ENCODE measurements around the gene ADGRL2. TPM values are rescaled to one million over a fixed set of nuclear protein-coding genes. Genes with fewer than 3 reads are reported as not detected.
"Not testable (repeated sequence)": the region's sequence is repeated elsewhere in the genome, so short reads cannot be mapped to it uniquely, and the experiment has no call there.

Gene ADGRL2
- total and polyA plus RNA-seq, 2 donors: 12.1 to 18.9 TPM

DNA sequence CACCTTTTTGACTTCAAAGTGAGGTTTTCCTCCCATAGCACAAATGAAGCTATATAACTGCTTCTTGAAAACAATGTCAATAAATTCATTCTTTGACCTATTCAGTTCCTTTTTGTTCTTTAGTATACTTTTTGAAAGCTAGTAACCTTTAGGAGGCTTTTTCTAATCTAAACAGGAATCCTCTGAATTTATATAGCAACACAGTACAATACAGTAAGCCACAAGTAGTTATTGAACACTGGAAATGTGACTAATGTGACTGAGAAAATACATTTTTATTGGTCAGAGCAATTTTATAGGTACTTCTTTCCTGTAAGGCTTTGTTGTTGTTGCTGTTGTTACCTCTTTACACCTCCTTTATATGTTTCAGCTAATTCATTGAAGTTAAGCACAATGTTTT lies 49.8 kb downstream of the ADGRL2 start:
- H3K4me1 ChIP-seq (ENCODE audit: control insufficient read depth in 2 of 2, insufficient read depth in 2 of 2, low read length in 2 of 2): no peaks in the 10 kb centered on the region
- no peaks in the 10 kb centered on the region for H3K36me3 ChIP-seq (ENCODE audit: control insufficient read depth in 2 of 2, insufficient read depth in 2 of 2, low read length in 1 of 2)
- H3K27me3 ChIP-seq (ENCODE audit: control insufficient read depth in 2 of 2, insufficient read depth in 1 of 2, low read length in 1 of 2): no peaks in the 10 kb centered on the region
- no peak overlapping the region for H3K4me3 ChIP-seq (ENCODE audit: low read length in 2 of 2)
- no peaks in the 10 kb centered on the region for H3K9me3 ChIP-seq (ENCODE audit: control insufficient read depth in 2 of 2, insufficient read depth in 1 of 2, low read length in 1 of 2)
- H3K27ac ChIP-seq (ENCODE audit: low read depth in 1 of 2, low read length in 1 of 2): no peak overlapping the region
- DNase-seq (ENCODE audit: low read depth in 6 of 9, low spot score in 9 of 9): no peak

DNA sequence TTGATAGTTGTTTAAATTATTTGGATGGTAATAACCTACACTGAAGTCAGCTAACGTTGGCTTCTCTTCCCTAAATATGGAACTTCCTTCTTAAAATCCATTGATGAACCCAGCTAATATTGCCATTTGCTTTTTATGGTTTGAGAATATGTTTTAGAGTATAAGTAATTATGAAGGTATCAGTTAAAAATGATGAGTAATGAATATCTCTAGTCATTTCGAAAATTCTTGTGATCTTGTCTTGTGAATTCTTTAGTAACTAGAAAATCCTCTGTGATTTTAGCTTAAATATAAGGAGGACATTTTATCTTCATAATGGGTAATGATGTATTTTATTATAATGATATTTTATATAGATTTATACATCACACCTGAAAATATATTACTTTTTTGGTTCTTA lies 50.5 kb downstream of the ADGRL2 start:
- Histone ChIP-seq H3K4me1 (ENCODE audit: control insufficient read depth in 2 of 2, insufficient read depth in 2 of 2, low read length in 2 of 2) (no peaks in the 10 kb centered on the region), H3K27me3 (ENCODE audit: control insufficient read depth in 2 of 2, insufficient read depth in 1 of 2, low read length in 1 of 2) (no peaks in the 10 kb centered on the region), H3K27ac (ENCODE audit: low read depth in 1 of 2, low read length in 1 of 2) (no peak overlapping the region), H3K4me3 (ENCODE audit: low read length in 2 of 2) (no peak overlapping the region), H3K9me3 (ENCODE audit: control insufficient read depth in 2 of 2, insufficient read depth in 1 of 2, low read length in 1 of 2) (no peaks in the 10 kb centered on the region), H3K36me3 (ENCODE audit: control insufficient read depth in 2 of 2, insufficient read depth in 2 of 2, low read length in 1 of 2) (no peaks in the 10 kb centered on the region)
- DNase-seq (ENCODE audit: low read depth in 6 of 9, low spot score in 9 of 9): no peak
- WGBS: 93% methylated on average over 2 of the region's 2 CpGs

- WGBS: 88% methylated on average over 4 of the region's 4 CpGs
- no peak for DNase-seq (ENCODE audit: low read depth in 6 of 9, low spot score in 9 of 9)
- Histone ChIP-seq H3K4me1 (ENCODE audit: control insufficient read depth in 2 of 2, insufficient read depth in 2 of 2, low read length in 2 of 2) (no peaks in the 10 kb centered on the region), H3K4me3 (ENCODE audit: low read length in 2 of 2) (no peak overlapping the region), H3K36me3 (ENCODE audit: control insufficient read depth in 2 of 2, insufficient read depth in 2 of 2, low read length in 1 of 2) (no peaks in the 10 kb centered on the region), H3K27ac (ENCODE audit: low read depth in 1 of 2, low read length in 1 of 2) (no peak overlapping the region), H3K9me3 (ENCODE audit: control insufficient read depth in 2 of 2, insufficient read depth in 1 of 2, low read length in 1 of 2) (no peaks in the 10 kb centered on the region), H3K27me3 (ENCODE audit: control insufficient read depth in 2 of 2, insufficient read depth in 1 of 2, low read length in 1 of 2) (no peaks in the 10 kb centered on the region)
These were observed 52.2 kb downstream of the ADGRL2 start for GRCh38 chr1:81852961-81853360.

- H3K27me3 ChIP-seq (ENCODE audit: control insufficient read depth in 2 of 2, insufficient read depth in 1 of 2, low read length in 1 of 2): no peaks in the 10 kb centered on the region
- no peaks in the 10 kb centered on the region for H3K9me3 ChIP-seq (ENCODE audit: control insufficient read depth in 2 of 2, insufficient read depth in 1 of 2, low read length in 1 of 2)
- DNase-seq (ENCODE audit: low read depth in 6 of 9, low spot score in 9 of 9): no peak
- 32% methylated on average over 1 of the region's 1 CpG for WGBS
- H3K27ac ChIP-seq (ENCODE audit: low read depth in 1 of 2, low read length in 1 of 2): no peak overlapping the region
- H3K4me3 ChIP-seq (ENCODE audit: low read length in 2 of 2): no peak overlapping the region
- H3K36me3 ChIP-seq (ENCODE audit: control insufficient read depth in 2 of 2, insufficient read depth in 2 of 2, low read length in 1 of 2): no peaks in the 10 kb centered on the region
- no peaks in the 10 kb centered on the region for H3K4me1 ChIP-seq (ENCODE audit: control insufficient read depth in 2 of 2, insufficient read depth in 2 of 2, low read length in 2 of 2)
These were observed 66.5 kb downstream of the ADGRL2 start for GRCh38 chr1:81867235-81867634.

DNA sequence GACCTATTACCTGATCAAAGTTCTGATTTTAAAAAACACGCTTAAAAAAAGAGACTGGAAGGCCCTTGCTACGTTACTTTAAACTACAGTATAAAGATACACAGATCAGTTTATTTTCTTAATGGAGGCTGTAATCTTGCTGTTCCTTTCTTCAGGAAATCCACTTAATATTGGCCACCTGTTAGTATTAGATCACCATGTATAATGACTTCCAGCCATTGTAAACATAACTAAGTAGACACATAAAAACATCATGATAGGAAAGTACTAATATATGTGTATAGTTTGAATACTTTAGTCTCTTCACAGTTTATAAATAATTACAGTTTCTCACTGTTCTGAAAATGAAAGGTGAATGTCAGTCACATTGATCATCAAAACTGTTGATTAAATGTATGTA lies 68.6 kb downstream of the ADGRL2 start:
- Histone ChIP-seq H3K27me3 (ENCODE audit: control insufficient read depth in 2 of 2, insufficient read depth in 1 of 2, low read length in 1 of 2) (no peaks in the 10 kb centered on the region), H3K9me3 (ENCODE audit: control insufficient read depth in 2 of 2, insufficient read depth in 1 of 2, low read length in 1 of 2) (no peaks in the 10 kb centered on the region), H3K4me1 (ENCODE audit: control insufficient read depth in 2 of 2, insufficient read depth in 2 of 2, low read length in 2 of 2) (no peaks in the 10 kb centered on the region), H3K27ac (ENCODE audit: low read depth in 1 of 2, low read length in 1 of 2) (no peak overlapping the region), H3K36me3 (ENCODE audit: control insufficient read depth in 2 of 2, insufficient read depth in 2 of 2, low read length in 1 of 2) (no peaks in the 10 kb centered on the region), H3K4me3 (ENCODE audit: low read length in 2 of 2) (no peak overlapping the region)
- DNase-seq (ENCODE audit: low read depth in 6 of 9, low spot score in 9 of 9): no peak
- WGBS: 92% methylated on average over 2 of the region's 2 CpGs

GRCh38 chr1:81871091-81871490 lies 70.4 kb downstream of the ADGRL2 start:
- H3K36me3 ChIP-seq (ENCODE audit: control insufficient read depth in 2 of 2, insufficient read depth in 2 of 2, low read length in 1 of 2); H3K4me1 ChIP-seq (ENCODE audit: control insufficient read depth in 2 of 2, insufficient read depth in 2 of 2, low read length in 2 of 2); H3K27ac ChIP-seq (ENCODE audit: low read depth in 1 of 2, low read length in 1 of 2); H3K27me3 ChIP-seq (ENCODE audit: control insufficient read depth in 2 of 2, insufficient read depth in 1 of 2, low read length in 1 of 2); DNase-seq (ENCODE audit: low read depth in 6 of 9, low spot score in 9 of 9); H3K4me3 ChIP-seq (ENCODE audit: low read length in 2 of 2); H3K9me3 ChIP-seq (ENCODE audit: control insufficient read depth in 2 of 2, insufficient read depth in 1 of 2, low read length in 1 of 2): not testable (repeated sequence)
- WGBS: 96% methylated on average over 2 of the region's 3 CpGs

- 89% methylated on average over 1 of the region's 1 CpG for WGBS
- Histone ChIP-seq H3K27me3 (ENCODE audit: control insufficient read depth in 2 of 2, insufficient read depth in 1 of 2, low read length in 1 of 2) (no peaks in the 10 kb centered on the region), H3K27ac (ENCODE audit: low read depth in 1 of 2, low read length in 1 of 2) (no peak overlapping the region), H3K4me1 (ENCODE audit: control insufficient read depth in 2 of 2, insufficient read depth in 2 of 2, low read length in 2 of 2) (no peaks in the 10 kb centered on the region), H3K9me3 (ENCODE audit: control insufficient read depth in 2 of 2, insufficient read depth in 1 of 2, low read length in 1 of 2) (no peaks in the 10 kb centered on the region), H3K36me3 (ENCODE audit: control insufficient read depth in 2 of 2, insufficient read depth in 2 of 2, low read length in 1 of 2) (no peaks in the 10 kb centered on the region), H3K4me3 (ENCODE audit: low read length in 2 of 2) (no peak overlapping the region)
- DNase-seq (ENCODE audit: low read depth in 6 of 9, low spot score in 9 of 9): no peak
These were observed 73.2 kb downstream of the ADGRL2 start for GRCh38 chr1:81873946-81874345.

DNA sequence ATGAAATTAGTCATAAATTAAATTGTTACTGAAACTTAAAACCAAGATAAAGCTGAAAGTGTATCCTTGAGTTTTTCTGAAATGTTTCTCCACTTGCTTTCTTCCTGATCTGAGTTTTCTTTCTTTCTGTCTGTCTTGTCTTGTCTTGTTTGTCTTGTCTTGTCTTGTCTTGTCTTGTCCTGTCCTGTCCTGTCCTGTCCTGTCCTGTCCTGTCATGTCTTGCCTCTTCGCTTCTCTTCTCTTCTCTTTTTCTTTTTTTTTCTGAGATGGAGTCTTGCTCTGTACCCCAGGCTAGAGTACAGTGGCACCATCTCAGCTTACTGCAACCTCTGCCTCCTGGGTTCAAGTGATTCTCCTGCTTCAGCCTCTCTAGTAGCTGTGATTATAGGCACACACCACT lies 73.7 kb downstream of the ADGRL2 start:
- 91% methylated on average over 1 of the region's 1 CpG for WGBS
- Histone ChIP-seq H3K9me3 (ENCODE audit: control insufficient read depth in 2 of 2, insufficient read depth in 1 of 2, low read length in 1 of 2) (no peaks in the 10 kb centered on the region), H3K36me3 (ENCODE audit: control insufficient read depth in 2 of 2, insufficient read depth in 2 of 2, low read length in 1 of 2) (no peaks in the 10 kb centered on the region), H3K4me3 (ENCODE audit: low read length in 2 of 2) (no peak overlapping the region), H3K27ac (ENCODE audit: low read depth in 1 of 2, low read length in 1 of 2) (no peak overlapping the region), H3K4me1 (ENCODE audit: control insufficient read depth in 2 of 2, insufficient read depth in 2 of 2, low read length in 2 of 2) (no peaks in the 10 kb centered on the region), H3K27me3 (ENCODE audit: control insufficient read depth in 2 of 2, insufficient read depth in 1 of 2, low read length in 1 of 2) (no peaks in the 10 kb centered on the region)
- no peak for DNase-seq (ENCODE audit: low read depth in 6 of 9, low spot score in 9 of 9)

DNA sequence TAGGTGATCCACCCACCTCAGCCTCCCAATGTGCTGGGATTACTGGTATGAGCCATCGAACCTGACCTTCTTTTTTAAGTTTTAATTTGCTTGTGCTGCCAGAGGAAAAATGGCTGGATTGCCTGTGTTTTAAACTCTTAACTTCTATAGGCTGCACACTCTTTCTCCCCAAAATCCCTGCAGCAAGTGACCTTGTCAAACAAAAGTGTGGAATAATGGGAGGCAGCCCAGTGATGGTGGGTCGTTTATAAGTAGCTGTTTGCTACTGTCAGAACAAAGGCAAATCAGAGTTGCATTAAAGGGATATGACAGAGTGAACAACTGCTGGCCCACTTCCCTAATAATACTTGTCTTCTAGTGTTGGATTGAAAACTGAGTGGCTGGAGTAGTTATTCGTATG lies 74.2 kb downstream of the ADGRL2 start:
- no peak overlapping the region for H3K4me3 ChIP-seq (ENCODE audit: low read length in 2 of 2)
- H3K4me1 ChIP-seq (ENCODE audit: control insufficient read depth in 2 of 2, insufficient read depth in 2 of 2, low read length in 2 of 2): no peaks in the 10 kb centered on the region
- no peaks in the 10 kb centered on the region for H3K9me3 ChIP-seq (ENCODE audit: control insufficient read depth in 2 of 2, insufficient read depth in 1 of 2, low read length in 1 of 2)
- H3K27ac ChIP-seq (ENCODE audit: low read depth in 1 of 2, low read length in 1 of 2): no peak overlapping the region
- no peaks in the 10 kb centered on the region for H3K36me3 ChIP-seq (ENCODE audit: control insufficient read depth in 2 of 2, insufficient read depth in 2 of 2, low read length in 1 of 2)
- H3K27me3 ChIP-seq (ENCODE audit: control insufficient read depth in 2 of 2, insufficient read depth in 1 of 2, low read length in 1 of 2): no peaks in the 10 kb centered on the region
- 85% methylated on average over 3 of the region's 3 CpGs for WGBS
- DNase-seq (ENCODE audit: low read depth in 6 of 9, low spot score in 9 of 9): no peak
